GM18508 (cell line): ENCODE measurements around the gene MEF2A.

Experiments used
- ATAC-seq: cut with Tn5 transposase; IDR thresholded peaks from one replicate; pipeline ENCODE4 v1.9.1; 2021; ENCODE audit warnings: moderate number of reproducible peaks; ENCODE audit not compliant: insufficient read depth, unreplicated experiment

The MEF2A gene

DNA sequence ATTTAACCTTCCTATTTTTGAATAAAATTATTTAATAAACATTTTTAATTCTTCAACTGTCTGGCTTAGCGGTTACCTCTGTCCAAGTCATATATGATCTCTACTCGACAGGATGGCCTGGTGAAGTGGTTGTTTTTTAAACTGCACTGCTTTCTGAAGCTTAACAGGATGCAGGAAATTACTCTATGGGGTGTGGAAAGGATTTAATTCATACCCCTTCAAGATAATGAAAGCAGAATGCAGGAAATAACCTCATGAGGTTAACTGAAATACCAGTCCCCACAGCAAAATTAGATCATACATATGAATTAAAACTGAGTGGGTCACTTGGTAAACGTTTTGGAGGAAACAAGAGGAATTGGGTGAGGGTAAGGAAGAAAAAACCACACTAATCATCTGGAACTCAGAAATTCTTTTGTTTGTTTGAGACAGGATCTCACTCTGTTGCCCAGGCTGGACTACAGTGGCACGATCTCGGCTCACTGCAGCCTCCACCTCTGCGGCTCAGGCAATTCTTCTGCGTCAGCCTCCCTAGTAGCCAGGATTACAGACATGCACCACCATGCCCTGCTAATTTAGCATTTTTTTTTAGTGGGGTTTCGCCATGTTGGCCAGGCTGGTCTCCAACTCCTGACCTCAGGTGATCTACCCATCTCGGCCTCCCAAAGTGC lies 117.4 kb downstream of the MEF2A start:
- peak; percentile 40 for ATAC-seq

DNA sequence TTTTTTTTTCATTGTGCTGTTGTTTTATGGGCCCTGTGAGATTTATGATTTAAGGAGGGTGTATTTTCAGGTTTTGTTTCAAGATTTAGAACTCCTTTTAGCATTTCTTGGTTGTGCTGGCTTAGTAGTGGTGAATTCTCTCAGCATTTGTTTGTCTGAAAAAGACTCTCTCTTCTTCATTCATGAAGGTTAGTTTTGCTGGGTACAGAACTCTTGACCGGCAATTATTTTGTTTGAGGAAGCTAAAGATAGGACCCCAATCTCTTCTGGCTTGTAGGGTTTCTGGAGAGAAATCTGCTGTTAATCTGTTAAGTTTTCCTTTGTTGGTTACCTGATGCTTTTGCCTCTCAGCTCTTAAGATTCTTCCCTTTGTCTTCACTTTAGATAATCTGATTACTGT lies 120.5 kb downstream of the MEF2A start:
- ATAC-seq: no peak

DNA sequence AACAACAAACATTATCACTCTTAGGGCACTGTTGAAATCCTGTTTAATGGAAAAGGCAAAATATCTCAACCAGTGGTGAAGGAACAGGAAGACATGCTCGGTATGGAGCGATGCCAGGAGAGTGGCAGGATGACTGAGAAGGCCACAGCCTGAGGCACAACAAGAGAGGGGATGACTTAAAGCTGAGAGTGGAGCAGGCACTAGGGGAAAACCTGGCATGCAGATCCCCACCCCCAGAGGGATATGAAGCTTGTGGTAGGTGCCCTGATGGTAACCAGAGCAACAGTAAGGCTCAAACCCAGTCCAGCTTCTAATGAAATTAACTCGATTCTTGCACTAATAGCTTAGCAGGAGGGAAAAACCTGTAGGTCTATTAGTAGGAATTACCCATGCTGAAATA lies 127.0 kb downstream of the MEF2A start:
- ATAC-seq: no peak

DNA sequence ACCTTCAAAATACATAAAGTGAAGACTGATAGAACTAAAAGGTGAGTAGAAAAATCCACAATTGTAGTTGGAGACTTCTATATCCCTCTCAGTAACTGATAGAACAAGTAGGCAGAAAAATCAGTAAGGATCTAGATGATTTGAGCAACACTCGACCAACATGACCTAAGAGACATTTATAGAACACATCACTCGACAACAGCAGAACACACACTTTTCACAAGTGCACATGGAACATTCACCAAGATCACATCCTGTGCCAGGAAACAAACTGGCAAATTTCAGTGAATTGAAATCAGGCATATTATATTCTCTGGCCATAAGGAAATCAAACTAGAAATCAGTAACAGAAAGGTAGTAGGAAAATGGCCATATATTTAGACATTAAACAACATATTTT lies 130.3 kb downstream of the MEF2A start:
- no peak for ATAC-seq

DNA sequence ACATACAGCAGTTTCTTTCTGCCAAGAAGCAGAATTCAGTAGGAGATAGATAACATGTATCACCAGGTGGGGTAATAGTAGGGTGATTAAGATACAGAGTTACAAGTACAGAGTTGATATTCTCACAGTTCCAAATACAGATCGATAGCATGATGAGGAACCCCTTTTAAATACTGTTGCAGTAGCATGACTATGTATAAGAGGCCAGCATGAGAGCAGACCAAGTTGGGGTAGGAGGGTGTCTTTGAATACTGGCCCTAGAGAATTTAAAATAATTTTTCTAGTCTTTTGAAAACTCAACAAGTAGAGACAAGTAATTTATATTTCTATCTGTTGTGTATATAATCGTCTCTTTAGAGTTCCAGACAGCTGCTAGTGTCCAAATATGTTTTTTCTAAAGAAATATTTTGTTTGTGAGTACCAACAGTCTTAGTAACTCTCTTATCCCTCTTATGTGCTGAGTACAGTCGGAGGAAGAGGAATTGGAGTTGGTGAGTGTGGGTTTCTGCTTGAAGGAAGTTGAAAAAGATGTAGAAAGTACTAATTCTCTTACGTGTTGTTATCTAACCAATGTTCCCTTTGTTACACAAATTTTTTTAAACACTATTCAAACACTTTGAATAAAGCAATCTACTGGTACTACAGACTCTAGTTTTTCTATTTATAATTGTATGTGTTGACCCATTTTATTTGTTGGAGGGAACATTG lies 137.3 kb downstream of the MEF2A start:
- no peak for ATAC-seq

DNA sequence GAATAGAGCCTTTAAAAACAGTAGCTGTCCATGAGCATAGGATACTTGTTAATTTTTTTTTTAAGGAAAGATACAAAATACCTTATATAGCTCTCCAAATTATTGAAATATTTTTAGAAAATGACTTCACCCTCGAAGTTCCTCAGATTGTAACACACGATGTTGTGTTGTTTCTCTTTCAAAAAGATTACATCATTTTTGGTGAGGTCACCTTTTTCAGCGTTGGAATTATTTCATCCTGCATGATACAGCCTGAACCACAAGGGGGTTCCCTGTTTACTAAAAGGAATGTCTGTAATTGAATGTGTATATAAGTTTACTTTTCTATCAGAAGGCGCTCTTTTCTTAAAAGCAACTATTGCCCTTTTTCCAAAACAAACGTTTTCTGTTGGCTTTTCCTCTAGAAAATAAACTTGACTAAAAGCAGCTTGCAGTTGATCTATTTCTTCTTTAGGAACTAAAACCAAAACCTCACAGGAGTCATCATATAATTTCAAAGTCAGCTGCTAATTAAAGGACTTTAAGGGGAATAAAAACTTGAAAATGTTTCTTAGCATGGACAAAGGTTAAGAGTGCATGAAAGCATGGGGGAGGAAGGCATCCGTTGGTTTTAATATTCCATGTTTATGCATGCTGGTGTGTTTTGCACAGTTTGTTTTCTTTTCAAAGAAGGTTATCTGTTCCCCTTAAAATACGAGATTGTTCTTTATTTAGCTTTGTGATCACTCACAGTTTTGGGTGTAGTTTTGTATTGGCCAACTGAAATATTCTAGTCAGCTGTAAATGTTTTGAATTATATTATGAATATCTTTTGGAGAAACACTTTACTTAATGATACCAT lies 138.0 kb downstream of the MEF2A start:
- ATAC-seq: no peak

DNA sequence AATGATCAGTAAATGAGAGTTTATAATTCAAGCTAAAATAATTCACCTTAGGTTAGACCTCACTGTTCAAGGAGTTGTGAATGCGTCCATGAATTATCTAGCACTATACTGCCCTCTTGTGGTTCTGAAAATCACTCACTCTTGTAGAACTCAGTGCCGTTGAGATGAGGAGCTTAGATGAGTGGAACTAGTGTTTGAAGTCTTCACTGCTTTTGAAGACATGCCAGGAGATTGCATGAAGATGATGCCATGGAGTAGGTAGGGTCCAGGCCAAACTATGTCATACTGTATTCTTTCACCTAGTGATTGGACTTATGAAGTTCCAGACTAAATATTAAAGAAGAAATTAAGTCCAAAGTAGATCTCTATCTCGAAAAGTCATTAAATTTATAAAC lies 138.7 kb downstream of the MEF2A start:
- no peak for ATAC-seq

DNA sequence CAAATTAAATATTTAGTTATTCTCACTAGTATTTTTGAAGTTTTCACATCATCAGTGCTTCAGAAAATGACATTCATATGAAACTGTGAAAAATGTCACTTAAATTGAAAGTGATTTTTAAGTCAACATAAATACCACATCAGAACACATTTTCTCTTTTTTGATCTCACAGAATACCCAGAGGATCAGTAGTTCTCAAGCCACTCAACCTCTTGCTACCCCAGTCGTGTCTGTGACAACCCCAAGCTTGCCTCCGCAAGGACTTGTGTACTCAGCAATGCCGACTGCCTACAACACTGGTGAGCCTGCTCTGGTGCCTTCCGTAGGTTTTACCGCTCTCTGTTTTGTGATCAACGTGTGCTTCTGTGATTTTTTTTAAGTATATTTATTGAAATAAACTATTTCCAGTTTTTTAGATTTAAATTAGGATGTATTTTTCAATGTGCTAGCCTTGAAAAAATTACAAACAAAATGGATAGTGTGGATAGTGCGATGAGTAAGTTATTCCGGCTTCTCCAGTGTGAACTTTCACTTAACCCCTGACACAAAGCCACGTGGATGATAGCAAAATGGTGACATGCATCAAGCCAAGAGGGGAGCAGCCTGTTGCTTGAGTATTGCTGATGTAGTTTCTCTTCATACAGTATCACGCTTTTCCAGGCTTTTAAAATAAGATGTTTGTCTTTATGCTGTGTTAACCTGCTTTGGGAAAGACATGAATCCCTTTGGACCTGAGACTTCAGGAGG lies 140.9 kb downstream of the MEF2A start:
- ATAC-seq: no peak

DNA sequence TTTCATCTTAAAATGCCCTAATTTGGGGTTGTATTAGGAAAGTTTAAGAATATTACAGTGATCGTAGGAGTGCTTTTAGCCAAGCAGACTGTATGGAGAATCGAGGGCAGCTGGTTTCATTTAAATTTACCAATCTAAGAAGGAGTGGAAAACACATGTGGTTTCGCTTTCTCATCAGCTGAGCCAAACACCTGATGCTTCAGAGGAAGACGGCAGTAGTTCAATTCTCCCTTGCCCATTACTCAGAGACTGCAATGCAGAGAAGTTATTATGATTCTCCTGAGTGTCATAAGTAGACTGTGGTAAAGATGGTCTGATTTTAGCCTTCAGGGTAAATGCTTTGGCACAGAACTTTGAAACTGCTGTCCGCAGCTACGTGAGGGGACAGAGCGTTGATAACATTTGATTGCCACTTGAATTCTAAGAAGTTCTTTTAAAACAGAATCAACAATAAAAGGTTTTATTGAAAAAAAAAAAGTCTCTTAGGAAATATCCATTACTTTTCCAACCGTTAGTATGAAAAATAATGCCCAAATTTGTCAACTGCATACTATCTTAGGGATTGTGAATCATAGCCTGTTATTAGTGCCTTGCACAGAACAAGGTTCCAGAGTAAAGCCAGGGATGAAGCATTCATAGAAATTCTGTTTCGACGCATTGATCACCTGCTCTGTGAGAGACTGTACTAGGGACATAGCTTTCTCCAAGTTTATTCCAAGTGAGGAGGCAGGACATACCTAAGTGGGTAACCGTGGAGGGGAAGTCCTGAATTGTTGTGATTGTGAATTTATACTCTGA lies 141.9 kb downstream of the MEF2A start:
- no peak for ATAC-seq

DNA sequence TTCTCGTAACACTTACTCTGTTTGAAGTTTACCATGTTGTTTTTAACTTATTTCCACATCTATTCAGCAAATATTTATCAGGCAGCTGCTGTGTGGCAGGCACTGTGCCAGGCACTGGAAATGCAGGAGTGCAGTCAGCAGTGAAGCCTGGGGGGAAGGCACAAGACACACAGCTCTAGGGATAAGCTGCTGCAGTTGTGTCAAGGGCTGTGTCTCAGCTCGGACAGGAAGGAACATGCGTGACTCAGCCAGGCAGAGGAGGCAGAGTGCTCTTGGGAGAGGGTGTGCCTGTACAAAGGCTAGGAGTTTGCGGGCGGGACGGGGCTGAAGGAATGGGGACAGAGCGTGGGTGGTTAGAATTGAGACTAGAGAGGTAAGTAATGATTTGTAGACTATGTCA lies 142.8 kb downstream of the MEF2A start:
- no peak for ATAC-seq

DNA sequence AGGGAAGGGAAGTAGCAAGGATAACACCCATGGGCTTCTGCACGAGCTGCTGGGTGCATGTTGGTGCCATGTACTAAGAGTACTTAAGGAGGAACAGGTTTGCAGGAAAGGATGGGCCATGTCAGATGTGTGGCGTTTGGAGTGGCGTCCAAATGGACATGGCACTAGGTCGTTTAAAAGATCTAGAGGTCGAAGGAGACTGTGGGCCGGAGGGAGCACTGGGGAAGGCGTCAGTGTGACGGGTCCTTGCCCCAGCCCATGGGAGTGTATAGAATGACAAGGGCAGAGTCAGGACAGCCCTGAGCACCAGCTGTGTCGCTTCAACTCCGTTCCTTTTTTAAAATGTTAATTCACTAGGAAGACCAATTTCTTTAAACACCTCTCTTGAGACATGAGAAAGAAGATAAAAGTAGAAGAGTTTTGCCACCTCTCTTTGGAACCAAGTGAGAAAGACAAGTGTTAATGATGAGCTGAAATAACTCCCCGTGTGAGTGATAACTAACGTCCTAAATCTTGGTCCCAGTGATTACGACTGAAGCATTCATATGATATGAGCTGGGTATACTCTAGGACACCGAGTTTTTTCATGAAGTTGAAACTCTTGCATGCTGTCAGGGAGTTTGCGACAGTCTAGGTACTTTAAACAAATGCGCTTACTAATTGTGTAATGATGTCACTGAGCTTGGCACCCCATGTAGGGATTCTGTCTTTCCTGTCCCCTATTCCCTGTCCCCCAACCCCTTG lies 143.6 kb downstream of the MEF2A start:
- no peak for ATAC-seq

DNA sequence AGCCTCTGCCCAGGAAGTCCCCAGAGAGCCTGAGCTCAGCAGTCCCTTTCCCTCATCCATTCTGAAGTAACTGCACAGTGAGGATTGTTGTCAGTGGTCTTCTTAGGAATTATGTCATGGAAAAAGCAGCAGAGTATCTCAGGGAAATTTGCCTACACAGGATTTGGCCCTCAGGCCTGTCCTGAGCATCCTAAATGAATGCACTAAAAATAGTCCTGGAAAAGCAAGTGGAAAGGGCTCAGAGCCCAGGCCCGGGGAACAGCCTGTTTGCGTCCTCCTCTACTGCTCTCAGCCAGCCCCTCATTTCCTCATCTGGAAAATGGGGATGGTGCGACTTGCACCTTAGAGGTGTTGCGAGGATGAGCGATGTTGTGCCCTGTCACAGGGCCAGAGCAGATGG lies 145.8 kb downstream of the MEF2A start:
- no peak for ATAC-seq

DNA sequence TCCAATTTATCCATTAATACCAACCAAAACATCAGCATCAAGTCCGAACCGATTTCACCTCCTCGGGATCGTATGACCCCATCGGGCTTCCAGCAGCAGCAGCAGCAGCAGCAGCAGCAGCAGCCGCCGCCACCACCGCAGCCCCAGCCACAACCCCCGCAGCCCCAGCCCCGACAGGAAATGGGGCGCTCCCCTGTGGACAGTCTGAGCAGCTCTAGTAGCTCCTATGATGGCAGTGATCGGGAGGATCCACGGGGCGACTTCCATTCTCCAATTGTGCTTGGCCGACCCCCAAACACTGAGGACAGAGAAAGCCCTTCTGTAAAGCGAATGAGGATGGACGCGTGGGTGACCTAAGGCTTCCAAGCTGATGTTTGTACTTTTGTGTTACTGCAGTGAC lies 146.6 kb downstream of the MEF2A start:
- no peak for ATAC-seq

DNA sequence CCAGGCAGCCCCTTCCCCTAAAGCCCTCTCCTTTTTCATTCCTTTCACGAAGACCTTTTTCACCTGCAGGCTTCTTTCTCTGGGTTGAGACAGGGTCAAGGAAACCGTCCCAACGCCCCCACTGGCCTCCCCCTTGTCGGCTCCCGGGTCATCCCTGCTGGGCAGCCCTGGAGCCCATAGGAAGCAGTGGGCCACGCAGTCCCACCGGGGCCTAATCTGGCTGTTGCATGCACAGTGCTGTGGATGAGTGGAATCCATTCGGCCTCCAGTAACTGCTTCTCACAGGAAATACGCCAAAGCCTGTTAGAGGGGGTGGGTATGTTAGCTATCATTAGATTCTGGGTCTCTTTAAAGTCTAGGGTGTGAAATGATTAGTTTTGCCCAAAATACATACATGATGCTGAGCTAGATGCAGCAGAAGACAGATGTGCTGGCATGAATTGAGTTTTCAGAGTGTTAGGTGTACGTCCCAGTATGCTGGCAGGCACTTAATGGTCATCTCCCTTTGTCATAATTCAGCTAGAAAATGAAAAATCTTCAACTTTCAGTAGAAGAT lies 150.8 kb downstream of the MEF2A start:
- no peak for ATAC-seq

DNA sequence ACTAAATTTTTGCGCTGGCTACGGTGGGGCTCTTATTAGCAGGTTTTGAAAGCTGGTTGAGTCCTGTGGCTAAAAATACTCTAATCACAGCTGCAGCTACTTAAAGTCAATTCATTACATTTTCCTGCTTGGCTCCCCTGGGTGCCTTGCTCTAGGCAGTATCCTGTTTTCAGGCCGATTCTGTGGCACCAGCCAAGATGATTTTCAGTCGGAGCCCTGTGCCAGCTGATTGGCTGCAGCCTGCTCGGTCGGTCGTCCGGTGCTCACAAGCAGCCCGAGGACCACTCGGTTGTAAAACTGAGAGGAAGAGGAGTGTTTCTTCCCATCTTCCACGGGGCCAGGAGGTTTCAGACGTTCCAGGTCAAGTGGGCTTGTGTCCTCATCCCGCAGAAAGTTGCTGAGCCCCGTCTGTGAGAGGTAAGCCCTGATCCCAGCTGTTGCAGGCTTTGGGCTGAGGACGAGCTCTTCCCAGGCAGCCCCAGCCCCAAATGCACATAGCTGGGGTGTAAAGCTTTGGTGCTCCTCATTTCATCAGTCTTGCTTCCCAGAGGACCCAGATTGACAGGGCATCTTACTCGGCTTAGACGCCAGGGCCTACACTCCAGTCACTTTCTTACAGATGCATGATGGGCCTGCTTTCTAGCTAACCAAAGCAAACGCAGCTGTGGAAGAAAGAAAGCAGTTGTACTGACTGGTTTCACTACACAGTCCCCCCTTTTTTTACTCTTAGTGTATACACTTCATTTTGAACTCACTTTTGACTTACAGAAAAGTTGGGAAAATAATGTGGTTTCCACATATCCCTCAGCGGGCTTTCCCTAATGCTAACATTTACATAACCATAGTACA lies 151.6 kb downstream of the MEF2A start:
- no peak for ATAC-seq

DNA sequence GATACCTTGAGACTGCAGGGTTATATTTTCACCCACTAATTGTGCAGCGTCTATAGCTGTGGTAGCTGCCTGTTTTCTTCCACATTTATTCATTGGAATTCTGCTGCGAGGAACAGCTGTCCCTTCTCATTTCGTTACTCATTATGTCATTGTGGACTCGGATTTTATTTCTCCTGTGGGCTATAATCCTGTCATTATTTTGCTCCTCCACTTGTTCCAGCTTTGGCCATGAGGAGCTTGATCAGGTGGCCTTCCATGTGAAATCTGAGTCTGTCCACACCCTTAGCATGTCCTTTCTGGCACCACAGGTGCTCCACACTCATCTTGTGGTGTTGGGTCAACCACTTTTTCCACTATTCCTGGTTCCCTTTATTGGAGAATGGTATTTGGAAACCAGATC lies 152.6 kb downstream of the MEF2A start:
- ATAC-seq: no peak

DNA sequence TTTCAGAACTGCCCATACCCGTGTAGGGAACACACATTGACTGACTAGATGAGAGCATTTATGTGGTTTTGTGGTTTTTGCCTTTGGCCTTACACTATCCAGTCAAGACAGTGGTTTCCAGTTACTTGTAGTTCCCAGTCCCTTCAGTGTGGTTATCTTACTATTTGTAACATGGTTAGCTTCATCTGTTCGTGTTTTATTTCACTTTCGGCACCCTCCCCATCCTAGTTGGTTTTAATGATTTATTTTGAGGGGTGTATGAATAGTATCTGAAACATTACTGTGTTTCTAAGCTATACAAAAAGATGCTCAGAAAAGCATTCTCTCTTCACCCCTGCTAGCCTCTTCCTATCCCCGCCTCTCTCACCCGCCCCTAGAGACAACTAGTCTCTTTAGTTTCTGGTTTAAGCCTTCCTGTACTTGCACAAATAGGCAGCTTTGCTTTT lies 153.3 kb downstream of the MEF2A start:
- peak; percentile 90 for ATAC-seq

DNA sequence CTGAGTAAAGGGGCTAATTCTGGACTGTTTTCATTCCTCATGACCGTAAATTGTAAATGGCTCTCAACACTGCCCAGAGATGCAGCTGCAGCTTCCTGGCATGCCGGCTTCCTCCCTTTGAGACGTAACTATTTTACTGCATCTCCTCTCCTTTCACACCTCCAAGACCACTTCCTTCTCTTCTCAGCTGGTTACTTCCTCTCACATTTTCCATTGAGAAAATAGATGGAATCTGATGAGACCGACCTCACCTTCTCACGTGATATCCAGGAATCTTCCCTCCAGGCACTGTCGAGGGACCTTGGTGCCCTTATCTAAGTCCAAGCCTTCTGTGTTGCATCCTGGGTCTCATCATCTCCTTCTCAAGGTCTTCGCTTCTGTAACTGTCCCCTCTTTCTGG lies 154.7 kb downstream of the MEF2A start:
- no peak for ATAC-seq
